Measurements from ENCODE around the gene FBXO22. TPM values are rescaled to one million over a fixed set of nuclear protein-coding genes. Genes with fewer than 3 reads are reported as not detected.

Gene FBXO22
- total RNA-seq, 4 donors from 2014 or later: 8.0 to 26.9 (median 18.5) TPM

DNA sequence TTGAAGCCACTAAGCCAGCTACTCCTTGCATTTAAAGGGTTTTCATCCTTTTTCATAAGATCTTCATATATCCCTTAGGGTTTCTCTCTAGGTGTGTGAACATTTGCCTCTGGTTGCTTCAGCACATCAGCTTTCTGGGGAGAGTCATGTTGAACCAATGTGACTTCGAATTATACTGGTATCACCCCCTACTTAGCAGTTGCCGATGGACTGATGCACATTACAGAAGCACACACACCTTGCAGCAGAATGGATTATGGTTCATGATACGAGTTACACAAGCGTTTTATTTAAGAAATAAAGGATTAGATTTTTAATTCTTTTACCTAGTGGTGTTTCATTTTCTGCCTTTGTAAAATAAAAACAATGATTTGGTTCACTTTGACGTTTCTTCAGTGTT is 39.6 kb downstream of the FBXO22 start:
- H3K9me3 ChIP-seq: no peaks in the 10 kb centered on the region

DNA sequence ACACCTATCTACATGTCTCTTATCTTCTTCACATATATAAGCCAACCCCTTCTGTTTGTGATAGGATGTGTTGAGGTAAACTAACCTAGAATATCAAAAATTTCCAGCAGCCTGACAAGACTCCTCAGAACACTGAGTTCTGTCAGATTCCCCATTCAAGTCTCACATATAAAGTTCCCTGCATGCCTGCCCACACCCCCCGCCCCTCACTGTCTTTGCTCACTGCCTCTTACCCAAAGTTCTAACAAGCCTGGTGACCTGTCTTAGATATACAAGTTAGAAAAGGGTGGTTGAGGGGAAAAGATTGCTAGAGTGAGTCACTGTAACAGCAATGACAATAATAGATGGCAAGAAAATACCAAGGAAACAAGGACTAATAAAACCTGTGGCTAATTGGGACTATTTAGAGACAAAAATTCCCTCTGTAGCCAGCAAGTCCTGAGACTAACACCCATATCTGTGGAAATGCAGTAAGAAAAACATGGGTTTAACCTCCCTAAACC is 40.1 kb downstream of the FBXO22 start:
- Histone ChIP-seq H3K9me3 (no peaks in the 10 kb centered on the region), H3K4me1 (no peaks in the 10 kb centered on the region), H3K4me3 (no peak overlapping the region), H3K27ac (no peak overlapping the region), H3K27me3 (peaks cover 13% of the 10 kb centered on the region), H3K36me3 (peaks cover 0 to under 1% (median 0%) of the 10 kb centered on the region in 4 donors)
- no peak for DNase-seq
- TF ChIP-seq, protein P1, sequence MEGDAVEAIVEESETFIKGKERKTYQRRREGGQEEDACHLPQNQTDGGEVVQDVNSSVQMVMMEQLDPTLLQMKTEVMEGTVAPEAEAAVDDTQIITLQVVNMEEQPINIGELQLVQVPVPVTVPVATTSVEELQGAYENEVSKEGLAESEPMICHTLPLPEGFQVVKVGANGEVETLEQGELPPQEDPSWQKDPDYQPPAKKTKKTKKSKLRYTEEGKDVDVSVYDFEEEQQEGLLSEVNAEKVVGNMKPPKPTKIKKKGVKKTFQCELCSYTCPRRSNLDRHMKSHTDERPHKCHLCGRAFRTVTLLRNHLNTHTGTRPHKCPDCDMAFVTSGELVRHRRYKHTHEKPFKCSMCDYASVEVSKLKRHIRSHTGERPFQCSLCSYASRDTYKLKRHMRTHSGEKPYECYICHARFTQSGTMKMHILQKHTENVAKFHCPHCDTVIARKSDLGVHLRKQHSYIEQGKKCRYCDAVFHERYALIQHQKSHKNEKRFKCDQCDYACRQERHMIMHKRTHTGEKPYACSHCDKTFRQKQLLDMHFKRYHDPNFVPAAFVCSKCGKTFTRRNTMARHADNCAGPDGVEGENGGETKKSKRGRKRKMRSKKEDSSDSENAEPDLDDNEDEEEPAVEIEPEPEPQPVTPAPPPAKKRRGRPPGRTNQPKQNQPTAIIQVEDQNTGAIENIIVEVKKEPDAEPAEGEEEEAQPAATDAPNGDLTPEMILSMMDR (IDR thresholded peaks at IDR 0.05): no peak
- TF ChIP-seq EP300 (IDR thresholded peaks at IDR 0.05; ENCODE audit: low read depth) (no peak), POLR2AphosphoS5 (IDR thresholded peaks at IDR 0.05) (no peak), POLR2A (IDR thresholded peaks at IDR 0.05) (no peak)
- in situ Hi-C loops (cut with MboI; ENCODE audit: low pct_ligation_motif_present in 1 of 4, low pct_unique_long_range_greater_than_20kb in 1 of 4, low sequenced_read_pairs in 3 of 4) (no loop called here), intact Hi-C loops (cut with DNase I; ENCODE audit: low total_unique reads) (no loop called here)
- 60 to 72% methylated on average over 1 of the region's 1 CpG for WGBS, 2 donors (ENCODE audit: low coverage in 1 of 2)

More for the DNA sequence above, 39.6 kb downstream of the FBXO22 start:
- peaks cover 13% of the 10 kb centered on the region for H3K27me3 ChIP-seq
- no peaks in the 10 kb centered on the region for H3K4me1 ChIP-seq
- intact Hi-C loops (cut with DNase I; ENCODE audit: low total_unique reads): no loop called here
- TF ChIP-seq POLR2AphosphoS5 (IDR thresholded peaks at IDR 0.05) (no peak), EP300 (IDR thresholded peaks at IDR 0.05; ENCODE audit: low read depth) (no peak)
- DNase-seq: no peak
- peaks cover 0 to 6% (median 0%) of the 10 kb centered on the region in 4 donors for H3K36me3 ChIP-seq
- H3K4me3 ChIP-seq: no peak overlapping the region
- in situ Hi-C loops (cut with MboI; ENCODE audit: low pct_ligation_motif_present in 1 of 4, low pct_unique_long_range_greater_than_20kb in 1 of 4, low sequenced_read_pairs in 3 of 4): no loop called here
- WGBS, 2 donors (ENCODE audit: low coverage in 1 of 2): 61 to 73% methylated on average over 5 of the region's 5 CpGs
- no peak overlapping the region for H3K27ac ChIP-seq

DNA sequence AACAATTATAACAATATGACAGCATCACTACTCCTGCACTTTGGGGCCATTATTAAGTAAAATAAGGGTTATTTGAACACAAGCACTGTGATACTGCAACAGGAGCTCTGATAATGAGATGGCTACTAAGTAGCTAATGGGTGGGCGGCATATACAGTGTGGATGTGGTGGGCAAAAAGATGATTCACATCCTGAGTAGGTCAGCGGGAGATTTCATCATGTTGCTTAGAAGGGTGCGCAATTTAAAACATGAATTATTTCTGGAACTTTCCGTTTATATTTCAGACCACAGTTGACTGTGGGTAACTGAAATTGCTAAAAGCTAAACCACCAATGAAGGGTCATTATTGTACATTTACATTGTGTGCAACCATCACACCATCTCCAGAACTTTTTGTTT is 42.3 kb downstream of the FBXO22 start:
- intact Hi-C loops (cut with DNase I; ENCODE audit: low total_unique reads): no loop called here
- Histone ChIP-seq H3K4me3 (no peak overlapping the region), H3K9me3 (no peaks in the 10 kb centered on the region), H3K27me3 (peaks cover 19% of the 10 kb centered on the region), H3K36me3 (no peaks in the 10 kb centered on the region), H3K4me1 (no peaks in the 10 kb centered on the region), H3K27ac (no peak overlapping the region)
- in situ Hi-C loops (cut with MboI; ENCODE audit: low pct_ligation_motif_present in 1 of 4, low pct_unique_long_range_greater_than_20kb in 1 of 4, low sequenced_read_pairs in 3 of 4): no loop called here
- TF ChIP-seq POLR2AphosphoS5 (IDR thresholded peaks at IDR 0.05) (no peak), POLR2A (IDR thresholded peaks at IDR 0.05) (no peak), EP300 (IDR thresholded peaks at IDR 0.05; ENCODE audit: low read depth) (no peak)
- TF ChIP-seq, protein P1 (IDR thresholded peaks at IDR 0.05): no peak
- DNase-seq: no peak
- 70 to 79% methylated on average over 2 to 4 of the region's 4 CpGs for WGBS, 2 donors (ENCODE audit: low coverage in 1 of 2)

DNA sequence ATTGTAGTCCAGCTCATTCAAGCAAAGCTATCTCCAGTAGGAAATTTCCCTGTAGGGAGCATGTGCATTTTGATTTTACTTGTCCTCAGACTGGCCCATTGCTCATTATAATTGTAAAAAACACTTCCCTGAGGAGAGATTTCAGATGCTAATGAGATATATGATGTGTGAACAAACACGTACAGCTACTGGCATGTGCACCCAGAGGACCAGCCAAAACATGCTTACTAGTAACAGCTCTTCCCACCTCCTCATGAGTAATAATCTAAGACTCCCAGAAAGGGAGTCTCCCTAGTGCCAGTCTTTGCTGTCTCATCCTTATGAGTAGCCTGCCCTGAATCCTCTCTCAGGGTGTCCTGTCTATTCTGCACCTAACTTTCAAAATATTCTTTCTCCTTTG is 43.4 kb downstream of the FBXO22 start:
- Histone ChIP-seq H3K27ac (no peak overlapping the region), H3K4me1 (no peaks in the 10 kb centered on the region), H3K4me3 (no peak overlapping the region), H3K27me3 (peaks cover 28% of the 10 kb centered on the region), H3K9me3 (no peaks in the 10 kb centered on the region), H3K36me3 (no peaks in the 10 kb centered on the region)
- in situ Hi-C loops (cut with MboI; ENCODE audit: low pct_ligation_motif_present in 1 of 4, low pct_unique_long_range_greater_than_20kb in 1 of 4, low sequenced_read_pairs in 3 of 4): no loop called here
- 58% methylated on average over 1 of the region's 1 CpG; no CpG with 5 or more reads in 1 of the 2 donors for WGBS, 2 donors (ENCODE audit: low coverage in 1 of 2)
- TF ChIP-seq, protein P1 (IDR thresholded peaks at IDR 0.05): no peak
- TF ChIP-seq POLR2AphosphoS5 (IDR thresholded peaks at IDR 0.05): no peak
- TF ChIP-seq EP300 (IDR thresholded peaks at IDR 0.05; ENCODE audit: low read depth): no peak
- TF ChIP-seq POLR2A (IDR thresholded peaks at IDR 0.05): no peak
- no peak for DNase-seq
- intact Hi-C loops (cut with DNase I; ENCODE audit: low total_unique reads): no loop called here

DNA sequence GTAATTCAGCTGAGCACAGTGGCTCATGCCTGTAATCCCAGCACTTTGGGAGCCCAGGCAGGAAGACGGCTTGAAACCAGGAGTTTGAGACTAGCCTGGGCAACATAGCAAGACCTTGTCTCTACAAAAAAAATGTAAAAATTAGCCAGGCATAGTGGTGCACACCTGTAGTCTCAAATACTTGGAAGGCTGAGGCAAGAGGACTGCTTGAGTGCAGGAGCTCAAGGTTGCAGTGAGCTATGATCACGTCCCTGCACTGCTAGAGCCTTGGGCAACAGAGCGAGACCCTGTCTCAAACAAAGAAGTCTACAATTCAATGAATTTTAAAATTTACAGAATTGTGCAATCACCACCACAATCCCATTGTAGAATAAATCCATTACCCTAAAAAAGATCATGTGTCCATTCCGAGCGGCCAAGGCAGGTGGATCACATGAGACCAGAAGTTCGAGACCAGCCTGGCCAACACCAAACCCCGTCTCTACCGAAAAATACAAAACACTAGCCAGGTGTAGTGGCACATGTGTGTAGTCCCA is 45.2 kb downstream of the FBXO22 start:
- H3K4me3 ChIP-seq: no peak overlapping the region
- H3K4me1 ChIP-seq: no peaks in the 10 kb centered on the region
- DNase-seq: no peak
- in situ Hi-C loops (cut with MboI; ENCODE audit: low pct_ligation_motif_present in 1 of 4, low pct_unique_long_range_greater_than_20kb in 1 of 4, low sequenced_read_pairs in 3 of 4) (no loop called here), intact Hi-C loops (cut with DNase I; ENCODE audit: low total_unique reads) (no loop called here)
- no peaks in the 10 kb centered on the region for H3K9me3 ChIP-seq
- 75 to 83% methylated on average over 4 to 8 of the region's 8 CpGs for WGBS, 2 donors (ENCODE audit: low coverage in 1 of 2)
- H3K27me3 ChIP-seq: peaks cover 30% of the 10 kb centered on the region
- H3K36me3 ChIP-seq: no peaks in the 10 kb centered on the region
- TF ChIP-seq POLR2AphosphoS5 (IDR thresholded peaks at IDR 0.05): no peak
- no peak for TF ChIP-seq EP300 (IDR thresholded peaks at IDR 0.05; ENCODE audit: low read depth)
- TF ChIP-seq, protein P1 (IDR thresholded peaks at IDR 0.05): no peak
- no peak for TF ChIP-seq POLR2A (IDR thresholded peaks at IDR 0.05)
- H3K27ac ChIP-seq: no peak overlapping the region
